Measurements from ENCODE around the gene SOX18. TPM values are rescaled to one million over a fixed set of nuclear protein-coding genes. Genes with fewer than 3 reads are reported as not detected.

Gene SOX18
- total RNA-seq, 2 experiments from 2014 or later, result 0.25 TPM

GRCh38 chr20:64010711-64011237, 38.7 kb downstream of the SOX18 start:
- Mint-ChIP-seq H3K36me3 (ENCODE audit: low read depth) (peaks cover 64% of the 10 kb centered on the region), H3K9me3 (peaks cover 10% of the 10 kb centered on the region), H3K27ac (peak overlapping the region; percentile 54), H3K4me3 (no peak overlapping the region), H3K4me1 (peaks cover 56% of the 10 kb centered on the region), H3K27me3 (no peaks in the 10 kb centered on the region)
- ChIA-PET POLR2A (interaction anchor here (2.0 kb wide), 1 partner anchor 31 kb away, joined by 8 read pairs; the partner anchor contains the start of genes PRPF6 and SAMD10), CTCF (interaction anchor here (0.6 to 2.3 kb wide), 3 partner anchors 28 to 410 kb away, joined by 3 to 7 read pairs (median 4); no protein-coding TSS in a partner anchor)
- peak; percentile 26 for DNase-seq

- Mint-ChIP-seq H3K9me3 (peaks cover 10% of the 10 kb centered on the region), H3K4me1 (peaks cover 54% of the 10 kb centered on the region), H3K36me3 (ENCODE audit: low read depth) (peaks cover 63% of the 10 kb centered on the region), H3K27ac (peak overlapping the region; percentile 54), H3K4me3 (no peak overlapping the region), H3K27me3 (no peaks in the 10 kb centered on the region)
- POLR2A ChIA-PET, result interaction anchor here (2.0 kb wide), 1 partner anchor 30 kb away, joined by 8 read pairs; the partner anchor contains the start of genes PRPF6 and SAMD10
- CTCF ChIA-PET, result interaction anchor here (1.3 to 2.3 kb wide), 2 partner anchors 29 to 30 kb away, joined by 4 to 7 read pairs; no protein-coding TSS in a partner anchor
- peak; percentile 24 for DNase-seq
Observed at GRCh38 chr20:64009811-64010387, 39.5 kb downstream of the SOX18 start.

GRCh38 chr20:64006902-64007301, 42.5 kb downstream of the SOX18 start:
- no peak for DNase-seq
- POLR2A ChIA-PET, result interaction anchor here (1.1 kb wide), 1 partner anchor 439 kb away, joined by 3 read pairs; no protein-coding TSS in a partner anchor
- CTCF ChIA-PET, result interaction anchor here (1.5 kb wide), 1 partner anchor 31 kb away, joined by 7 read pairs; no protein-coding TSS in a partner anchor
- H3K27me3 Mint-ChIP-seq, result no peaks in the 10 kb centered on the region
- H3K27ac Mint-ChIP-seq, result no peak overlapping the region
- peaks cover 34% of the 10 kb centered on the region for H3K4me1 Mint-ChIP-seq
- H3K9me3 Mint-ChIP-seq, result peaks cover 10% of the 10 kb centered on the region
- no peak overlapping the region for H3K4me3 Mint-ChIP-seq
- peaks cover 66% of the 10 kb centered on the region for H3K36me3 Mint-ChIP-seq (ENCODE audit: low read depth)

GRCh38 chr20:64006490-64006889, 42.9 kb downstream of the SOX18 start:
- POLR2A ChIA-PET, result no interaction called here
- peaks cover 32% of the 10 kb centered on the region for H3K4me1 Mint-ChIP-seq
- CTCF ChIA-PET, result no interaction called here
- H3K27ac Mint-ChIP-seq, result no peak overlapping the region
- DNase-seq, result no peak
- peaks cover 10% of the 10 kb centered on the region for H3K9me3 Mint-ChIP-seq
- no peaks in the 10 kb centered on the region for H3K27me3 Mint-ChIP-seq
- H3K36me3 Mint-ChIP-seq (ENCODE audit: low read depth), result peaks cover 68% of the 10 kb centered on the region
- no peak overlapping the region for H3K4me3 Mint-ChIP-seq

GRCh38 chr20:64005394-64005793, 44.0 kb downstream of the SOX18 start:
- Mint-ChIP-seq H3K27me3 (no peaks in the 10 kb centered on the region), H3K36me3 (ENCODE audit: low read depth) (peaks cover 66% of the 10 kb centered on the region), H3K4me1 (peaks cover 21% of the 10 kb centered on the region), H3K9me3 (peaks cover 10% of the 10 kb centered on the region), H3K27ac (peak overlapping the region; percentile 29), H3K4me3 (no peak overlapping the region)
- CTCF ChIA-PET, result no interaction called here
- POLR2A ChIA-PET, result no interaction called here
- no peak for DNase-seq

- Mint-ChIP-seq H3K9me3 (peaks cover 7% of the 10 kb centered on the region), H3K27me3 (no peaks in the 10 kb centered on the region), H3K4me3 (no peak overlapping the region), H3K36me3 (ENCODE audit: low read depth) (peaks cover 63% of the 10 kb centered on the region), H3K4me1 (peaks cover 9% of the 10 kb centered on the region), H3K27ac (no peak overlapping the region)
- no peak for DNase-seq
- ChIA-PET POLR2A (interaction anchor here (0.8 to 1.5 kb wide), 2 partner anchors 19 to 34 kb away, joined by 3 to 4 read pairs; no protein-coding TSS in a partner anchor), CTCF (no interaction called here)
Observed at GRCh38 chr20:64003960-64004725, 45.3 kb downstream of the SOX18 start.

- Mint-ChIP-seq H3K36me3 (ENCODE audit: low read depth) (peaks cover 60% of the 10 kb centered on the region), H3K4me3 (no peak overlapping the region), H3K27me3 (no peaks in the 10 kb centered on the region), H3K9me3 (no peaks in the 10 kb centered on the region), H3K27ac (no peak overlapping the region), H3K4me1 (peaks cover 3% of the 10 kb centered on the region)
- DNase-seq, result no peak
- POLR2A ChIA-PET, result interaction anchor here (0.7 kb wide), 1 partner anchor 32 kb away, joined by 3 read pairs; no protein-coding TSS in a partner anchor
- CTCF ChIA-PET, result no interaction called here
Observed at GRCh38 chr20:64001607-64002011, 47.8 kb downstream of the SOX18 start.

GRCh38 chr20:64000906-64001305, 48.5 kb downstream of the SOX18 start:
- DNase-seq, result no peak
- POLR2A ChIA-PET, result no interaction called here
- CTCF ChIA-PET, result no interaction called here
- peaks cover 3% of the 10 kb centered on the region for H3K4me1 Mint-ChIP-seq
- H3K9me3 Mint-ChIP-seq, result no peaks in the 10 kb centered on the region
- no peaks in the 10 kb centered on the region for H3K27me3 Mint-ChIP-seq
- H3K36me3 Mint-ChIP-seq (ENCODE audit: low read depth), result peaks cover 59% of the 10 kb centered on the region
- no peak overlapping the region for H3K4me3 Mint-ChIP-seq
- H3K27ac Mint-ChIP-seq, result no peak overlapping the region

Other genes with a start within 250 kb of the SOX18 start
- under 1 TPM; 0.53 to 0.65 TPM for gene ZBTB46, start 218.4 kb downstream of the SOX18 start, total RNA-seq
- gene ABHD16B, start 188.1 kb downstream of the SOX18 start, total RNA-seq, result not detected
- gene TPD52L2, start 184.4 kb downstream of the SOX18 start, total RNA-seq, result 10 to 100 TPM; 48.2 to 48.7 TPM
- gene DNAJC5, start 154.5 kb downstream of the SOX18 start, total RNA-seq, result 10 to 100 TPM; 58.6 to 59.7 TPM
- 10 to 100 TPM; 36.3 to 36.6 TPM for gene UCKL1, start 93.2 kb downstream of the SOX18 start, total RNA-seq
- gene ZNF512B, start 79.7 kb downstream of the SOX18 start, total RNA-seq, result 10 to 100 TPM; 16.5 to 16.7 TPM
- gene SAMD10, start 70.0 kb downstream of the SOX18 start, total RNA-seq, result 10 to 100 TPM; 18.3 to 21.0 TPM
- 10 to 100 TPM; 58.4 to 60.4 TPM for gene PRPF6, start 68.5 kb downstream of the SOX18 start, total RNA-seq
- 1 to 10 TPM; 6.9 to 7.2 TPM for gene C20orf204, start 13.5 kb downstream of the SOX18 start, total RNA-seq
- gene TCEA2, start 13.6 kb upstream of the SOX18 start, total RNA-seq, result 10 to 100 TPM; 66.3 to 74.1 TPM
- 100 to 1,000 TPM; 119 to 122 TPM for gene RGS19, start 29.9 kb upstream of the SOX18 start, total RNA-seq
- gene OPRL1, start 30.4 kb upstream of the SOX18 start, total RNA-seq, result 1 to 10 TPM; 1.2 to 1.6 TPM
- gene LKAAEAR1, start 34.8 kb upstream of the SOX18 start, total RNA-seq, result under 1 TPM in 1 of 2 experiments, not detected in 1; 0.38 TPM
- not detected for gene NPBWR2, start 57.9 kb upstream of the SOX18 start, total RNA-seq
- not detected for gene MYT1, start 114.8 kb upstream of the SOX18 start, total RNA-seq
- 10 to 100 TPM; 42.8 to 50.7 TPM for gene PCMTD2, start 206.1 kb upstream of the SOX18 start, total RNA-seq